Endometrial microvascular endothelial cells (primary cell): Measurements from ENCODE around the gene CECR2. TPM values are rescaled to one million over a fixed set of nuclear protein-coding genes. Genes with fewer than 3 reads are reported as not detected.

Experiments used
- in situ Hi-C: cut with HindIII; loops from 2 replicates; pipeline ENCODE4 v1.10.0; 2017; ENCODE audit warnings: low sequenced_read_pairs, low pct_unique_long_range_greater_than_20kb; ENCODE audit errors: inconsistent ontology term
- total RNA-seq: library from RNA; depleted of rRNA; stranded (reverse); fragments of >200 nt; gene quantifications from one replicate; pipeline ENCODE4 v1.2.3, GENCODE V29; 2015; ENCODE audit errors: inconsistent ontology term

Gene CECR2
- total RNA-seq, 1 donor from 2014 or later, result 0.19 TPM

DNA sequence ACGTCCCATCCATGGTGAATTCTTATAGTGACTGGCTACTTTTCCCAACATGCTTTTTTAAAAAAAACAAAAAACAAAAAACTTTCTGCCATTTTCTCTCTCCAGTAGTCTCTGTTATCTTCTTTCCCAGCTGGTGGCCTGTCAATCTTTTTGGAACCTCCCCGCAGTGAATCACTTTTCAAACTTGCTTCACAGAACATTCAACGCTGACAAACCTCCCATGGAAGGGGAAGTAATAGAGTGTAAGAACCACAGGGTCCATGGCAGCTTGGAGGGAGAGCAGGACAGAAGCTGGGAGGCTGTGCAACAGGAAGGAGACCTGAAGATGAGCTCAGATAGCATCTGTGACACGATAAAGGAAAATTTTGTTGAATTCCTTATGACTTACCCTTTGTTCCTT is 9.8 kb upstream of the CECR2 start:
- in situ Hi-C loops, result no loop called here

DNA sequence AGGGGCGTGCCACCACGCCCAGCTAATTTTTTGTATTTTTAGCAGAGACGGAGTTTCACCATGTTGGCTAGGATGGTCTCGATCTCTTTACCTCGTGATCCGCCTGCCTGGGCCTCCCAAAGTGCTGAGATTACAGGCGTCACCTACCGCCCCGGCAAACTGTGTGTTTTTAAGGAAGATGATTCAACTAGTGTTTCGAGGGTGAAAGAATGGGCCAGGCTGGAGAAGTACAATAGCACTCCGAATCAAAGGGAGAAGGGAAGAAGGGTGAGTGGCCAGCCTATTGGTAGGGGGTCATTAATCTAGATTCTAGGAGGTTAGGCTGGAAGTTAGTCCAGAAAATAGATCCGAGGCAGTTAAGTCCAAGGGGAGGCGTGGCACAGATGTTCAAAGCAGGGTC is 2.9 kb upstream of the CECR2 start:
- in situ Hi-C loops, result no loop called here

DNA sequence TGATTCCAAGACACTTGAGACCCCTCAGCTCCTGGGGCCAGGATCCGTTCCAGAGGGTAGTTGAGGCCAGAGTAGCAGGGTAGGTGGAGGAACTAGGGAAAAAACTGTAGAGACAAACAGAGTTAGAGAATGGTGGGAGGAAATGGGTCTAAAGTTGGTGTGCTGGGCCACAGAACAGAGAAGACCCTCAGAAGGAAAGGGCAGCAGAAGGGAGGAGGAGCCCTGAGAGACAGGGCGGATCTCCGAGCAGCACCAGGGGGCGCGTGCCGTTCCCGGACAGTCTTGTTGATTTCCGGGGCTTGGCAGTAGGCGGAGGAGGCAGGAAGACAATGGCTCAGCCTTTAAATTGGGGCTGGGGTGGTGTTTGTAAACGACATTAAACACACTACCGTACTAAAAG is 2.4 kb upstream of the CECR2 start:
- in situ Hi-C loops, result no loop called here

DNA sequence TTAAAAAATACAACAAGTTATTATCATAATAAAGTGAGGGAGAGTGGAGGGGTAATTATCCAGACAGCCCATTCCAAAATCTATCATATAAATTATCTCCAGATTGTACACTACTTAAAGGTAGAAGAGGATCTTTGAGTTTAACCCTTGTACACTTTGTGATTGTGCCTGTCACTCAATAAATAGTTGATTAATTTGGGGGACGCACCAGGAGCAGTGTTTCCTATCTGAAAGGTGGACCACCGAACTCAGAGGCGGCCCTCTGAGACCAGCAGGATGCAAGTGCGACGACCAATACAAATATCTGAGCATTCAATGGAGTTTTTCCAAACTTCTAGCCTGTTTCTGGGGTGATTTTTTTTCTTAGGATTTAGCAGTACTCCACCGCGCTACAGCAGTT is 1.1 kb upstream of the CECR2 start:
- in situ Hi-C loops, result no loop called here

DNA sequence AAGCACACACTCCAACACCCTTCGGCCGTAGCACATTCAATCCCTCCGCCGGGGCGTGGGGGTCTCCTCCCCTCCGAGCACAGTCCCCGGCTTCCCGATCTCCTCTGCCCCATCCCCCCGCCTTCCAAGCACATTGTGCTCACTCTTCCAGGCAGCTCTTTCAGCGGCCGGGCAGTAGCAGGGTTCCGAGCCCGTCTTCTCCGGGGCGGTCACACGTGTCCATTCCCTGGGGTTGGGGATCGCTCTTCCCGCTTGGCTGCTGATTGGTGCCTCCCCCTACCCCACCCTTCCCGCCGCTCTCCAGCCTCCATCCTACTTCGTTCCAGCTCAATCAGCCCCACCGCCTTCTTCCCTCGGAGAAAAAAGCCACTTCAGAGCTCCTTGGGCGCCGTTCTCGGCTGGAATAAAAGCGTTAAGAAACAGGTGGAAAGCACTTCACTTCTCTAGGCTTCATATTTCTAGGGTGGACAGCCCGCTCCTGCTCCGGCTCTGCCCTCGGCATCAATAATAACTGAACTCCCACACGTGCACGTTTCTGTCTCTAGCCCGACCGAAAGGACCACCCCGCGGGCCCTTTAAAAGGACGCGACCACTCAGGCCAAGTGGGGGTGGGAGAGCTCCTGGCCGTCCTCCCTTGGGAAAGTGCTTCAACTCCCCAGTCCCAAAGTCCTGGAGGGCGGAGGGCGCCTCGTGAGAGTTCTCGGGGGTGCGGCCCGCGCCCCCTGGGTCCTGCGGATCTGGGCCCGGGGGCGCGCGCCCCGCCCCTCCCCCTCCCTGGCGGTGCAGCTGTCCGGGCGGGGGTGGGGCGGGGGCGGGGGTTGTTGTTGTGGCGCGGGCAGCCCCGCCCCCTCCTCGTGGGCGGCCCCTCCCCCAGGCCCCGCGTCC is 464 bp upstream of the CECR2 start:
- in situ Hi-C loops, result no loop called here

DNA sequence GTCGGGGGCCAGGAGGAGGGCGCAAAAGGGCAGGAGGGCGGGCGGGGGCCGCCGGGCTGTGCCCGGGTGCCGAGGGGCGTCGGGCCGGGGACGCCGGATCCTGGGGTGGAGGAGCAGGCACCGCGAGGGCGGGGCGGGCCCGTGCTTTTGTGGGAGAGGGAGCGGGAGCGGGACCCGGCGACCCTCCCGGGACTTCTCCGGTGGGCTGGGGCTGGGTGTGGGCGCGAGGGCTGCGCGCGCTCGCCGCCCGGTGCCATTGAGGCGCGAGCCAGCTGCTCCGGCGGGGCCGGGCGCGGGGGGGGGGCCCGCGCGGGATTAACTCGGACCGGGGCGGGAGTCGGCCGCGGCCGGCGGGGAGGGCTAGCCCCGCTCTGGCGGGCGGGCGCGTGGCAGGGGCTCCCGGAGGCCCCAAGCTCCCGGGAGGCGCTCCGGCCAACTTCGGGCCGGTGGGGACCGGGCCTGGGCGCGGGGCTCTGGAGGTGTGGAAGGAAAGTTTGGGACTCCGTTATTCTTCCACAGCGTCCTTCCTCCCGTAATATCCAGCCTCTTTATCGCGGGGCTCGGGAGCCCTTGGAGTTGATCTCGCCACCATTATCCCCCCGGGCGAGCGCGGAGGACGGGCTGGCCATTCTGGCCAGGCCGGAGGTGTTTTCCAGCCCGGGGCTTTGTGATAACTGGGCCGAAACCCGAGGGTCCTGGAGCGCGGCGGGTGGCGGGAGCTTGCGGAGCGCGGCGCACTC is 936 bp downstream of the CECR2 start:
- in situ Hi-C loops, result no loop called here

DNA sequence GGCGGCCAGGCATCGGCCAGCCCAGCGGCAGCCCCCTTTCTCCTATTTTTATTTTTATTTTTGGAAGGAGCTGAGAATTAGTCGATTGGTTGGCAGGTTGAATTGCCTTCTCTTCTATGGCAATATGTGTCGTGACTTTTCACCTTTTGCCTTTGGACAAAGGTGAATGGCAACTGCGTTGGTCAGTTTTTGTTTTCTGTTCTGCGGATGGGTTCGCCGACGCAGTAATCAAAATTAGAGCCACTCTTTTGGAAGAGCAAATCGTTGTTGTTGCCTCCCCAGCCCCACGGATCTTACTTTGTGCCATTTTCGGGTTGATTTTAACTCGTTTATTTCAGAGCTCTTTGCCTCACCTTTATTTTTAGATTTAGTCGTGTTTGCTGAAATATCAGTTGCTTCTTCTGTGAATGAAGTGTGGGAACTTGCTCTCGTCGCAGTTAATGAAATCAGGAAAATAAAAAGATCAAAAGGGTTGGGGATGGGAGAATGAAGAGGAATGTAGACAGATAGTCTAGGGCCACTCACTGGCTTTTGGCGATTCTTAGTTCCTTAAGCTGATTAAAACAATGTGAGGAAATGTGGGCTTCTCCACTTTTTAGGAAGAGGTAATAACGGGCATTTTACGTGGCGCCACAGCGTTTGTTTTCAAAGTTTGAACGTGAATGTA is 1.6 kb downstream of the CECR2 start:
- in situ Hi-C loops, result no loop called here

DNA sequence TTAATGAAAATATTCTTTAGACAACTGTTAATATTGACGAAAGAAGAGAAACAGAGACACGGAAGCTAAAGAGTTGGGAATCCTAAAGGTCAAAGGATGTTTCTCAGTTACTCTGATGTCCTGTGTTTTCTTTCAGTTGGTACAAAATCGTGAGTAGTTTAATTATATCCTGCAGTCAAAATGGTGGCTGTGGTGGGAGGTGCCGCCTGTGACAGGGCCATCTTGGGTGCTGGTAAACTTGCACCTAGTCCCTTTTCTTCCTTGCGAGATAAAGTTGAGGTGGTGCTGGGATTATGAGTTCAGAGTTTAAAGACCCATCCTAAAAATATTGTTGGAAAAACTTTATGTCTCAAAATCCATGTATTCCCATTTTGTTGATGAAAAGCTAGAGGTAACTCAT is 2.2 kb downstream of the CECR2 start:
- in situ Hi-C loops, result no loop called here

DNA sequence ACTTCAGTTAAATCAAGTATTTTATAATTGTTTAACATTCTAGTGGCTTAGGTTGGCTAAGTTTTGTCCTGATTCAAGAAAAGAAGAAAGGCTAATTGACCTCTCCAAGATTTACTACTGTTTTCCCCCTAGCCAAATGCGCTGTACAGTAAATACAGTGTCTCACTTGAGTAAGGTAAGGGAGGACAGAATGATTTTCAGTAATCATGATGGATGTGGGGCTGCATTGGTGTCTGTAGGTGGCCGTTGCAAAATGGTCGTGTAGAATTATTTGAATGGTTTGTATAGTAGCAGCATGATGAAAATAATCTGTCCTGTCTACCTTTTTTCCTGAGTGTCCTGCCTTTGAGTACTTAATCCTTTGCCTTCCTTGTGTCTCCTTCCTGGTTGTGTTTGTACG is 4.6 kb downstream of the CECR2 start:
- in situ Hi-C loops, result no loop called here

DNA sequence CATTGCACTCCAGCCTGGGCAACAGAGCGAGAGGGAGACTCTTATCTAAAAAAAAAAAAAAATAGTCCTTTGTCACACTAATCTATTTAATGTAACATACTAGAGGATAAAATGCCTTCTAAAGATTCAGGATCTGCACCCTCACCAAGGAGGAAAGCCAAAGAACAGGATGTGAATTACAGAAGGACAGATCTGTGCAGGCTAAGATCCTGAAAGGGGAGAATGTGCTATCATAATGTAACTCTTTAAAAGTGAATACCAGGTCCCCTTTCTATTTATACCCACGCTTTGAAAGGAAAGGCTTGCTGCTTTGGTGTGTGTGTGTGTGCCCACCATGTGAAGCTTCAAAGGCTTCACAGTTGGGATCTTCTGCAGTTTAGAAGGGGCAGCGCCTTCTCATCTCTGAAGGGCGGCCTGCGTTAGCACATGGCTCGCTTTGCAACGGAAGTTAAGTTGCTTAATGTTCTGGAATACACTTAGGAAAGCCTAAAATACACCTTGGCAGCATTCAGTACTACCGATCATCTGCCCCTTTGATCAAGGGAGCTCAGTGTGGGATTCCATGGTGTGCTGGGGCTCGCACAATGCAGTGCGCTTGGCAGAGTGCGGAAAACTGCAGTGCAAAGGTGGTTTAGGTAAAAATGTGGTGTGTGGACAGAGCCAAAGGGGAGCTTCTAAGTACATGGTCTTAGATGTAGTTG is 6.8 kb downstream of the CECR2 start:
- in situ Hi-C loops, result no loop called here

DNA sequence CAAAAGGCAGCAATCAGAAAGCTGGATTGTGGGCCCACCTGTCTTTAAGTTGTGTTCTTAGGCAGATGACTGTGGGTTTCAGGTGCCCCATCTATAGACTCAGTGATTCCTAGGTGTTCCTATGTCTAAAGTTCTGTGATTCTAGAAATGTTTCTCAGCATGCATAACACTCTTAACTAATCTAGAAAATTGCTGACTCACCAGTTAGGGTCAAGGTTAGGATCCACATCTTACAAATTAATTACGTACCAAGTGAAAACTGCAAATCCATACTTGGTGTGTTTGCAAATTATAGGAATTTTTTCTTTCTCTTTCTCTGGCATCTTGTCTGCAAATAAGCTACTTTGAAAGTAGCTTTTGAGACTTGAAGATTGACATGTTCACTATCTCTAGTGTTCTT is 7.7 kb downstream of the CECR2 start:
- in situ Hi-C loops, result no loop called here

DNA sequence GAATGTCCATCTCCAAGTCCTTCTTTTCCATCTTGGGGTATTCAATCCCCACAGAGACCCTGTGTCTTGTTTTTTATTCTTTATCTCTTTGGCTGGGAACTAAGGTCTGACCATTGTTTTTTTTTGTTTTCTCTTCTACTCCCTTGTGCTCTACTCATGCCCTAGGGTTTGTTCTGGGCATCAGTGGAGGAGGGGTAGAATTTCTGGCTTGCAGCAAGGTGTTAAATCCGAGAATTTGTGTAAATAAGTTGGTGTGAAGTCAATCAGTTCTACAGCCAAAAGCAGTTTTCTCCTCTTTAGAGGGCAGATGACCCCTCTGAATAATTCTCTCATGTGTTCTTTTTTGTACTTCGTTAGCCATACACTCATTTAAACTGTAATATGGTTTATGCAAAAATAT is 10.7 kb downstream of the CECR2 start:
- in situ Hi-C loops, result no loop called here

DNA sequence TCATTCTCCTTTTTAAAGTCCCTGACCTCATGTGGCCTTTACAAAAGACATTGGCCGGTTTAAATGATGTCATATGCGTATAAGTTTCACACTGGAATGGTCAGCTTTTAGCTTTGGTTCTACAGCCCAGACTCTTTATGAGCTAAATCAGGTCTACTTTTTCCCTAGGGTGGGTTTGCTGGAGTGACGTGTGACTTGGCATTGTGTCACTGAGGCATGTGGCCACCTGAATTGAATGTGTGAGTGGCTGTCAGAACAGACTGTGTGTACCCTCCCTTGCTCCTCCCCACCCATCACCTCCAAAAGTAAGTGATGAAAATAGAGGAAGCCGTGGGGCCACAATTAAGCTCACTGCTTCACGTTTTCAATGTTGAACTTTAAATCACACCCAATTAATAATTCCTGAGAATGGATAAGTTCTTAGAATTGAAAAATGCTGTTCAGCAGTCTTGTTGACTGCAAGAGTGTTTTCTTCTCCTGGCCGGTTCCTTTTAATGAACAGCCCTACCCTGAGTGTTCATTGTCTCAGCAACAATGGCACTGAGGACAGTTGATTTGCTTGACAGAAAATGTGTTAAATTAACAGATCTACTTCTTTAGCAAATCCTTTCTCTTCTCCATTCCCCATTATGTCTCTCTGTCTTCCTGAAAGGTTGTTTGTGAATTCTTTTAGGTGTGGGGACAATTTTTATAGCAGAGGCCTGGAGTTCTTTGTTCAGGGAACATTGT is 11.3 kb downstream of the CECR2 start:
- in situ Hi-C loops, result no loop called here

DNA sequence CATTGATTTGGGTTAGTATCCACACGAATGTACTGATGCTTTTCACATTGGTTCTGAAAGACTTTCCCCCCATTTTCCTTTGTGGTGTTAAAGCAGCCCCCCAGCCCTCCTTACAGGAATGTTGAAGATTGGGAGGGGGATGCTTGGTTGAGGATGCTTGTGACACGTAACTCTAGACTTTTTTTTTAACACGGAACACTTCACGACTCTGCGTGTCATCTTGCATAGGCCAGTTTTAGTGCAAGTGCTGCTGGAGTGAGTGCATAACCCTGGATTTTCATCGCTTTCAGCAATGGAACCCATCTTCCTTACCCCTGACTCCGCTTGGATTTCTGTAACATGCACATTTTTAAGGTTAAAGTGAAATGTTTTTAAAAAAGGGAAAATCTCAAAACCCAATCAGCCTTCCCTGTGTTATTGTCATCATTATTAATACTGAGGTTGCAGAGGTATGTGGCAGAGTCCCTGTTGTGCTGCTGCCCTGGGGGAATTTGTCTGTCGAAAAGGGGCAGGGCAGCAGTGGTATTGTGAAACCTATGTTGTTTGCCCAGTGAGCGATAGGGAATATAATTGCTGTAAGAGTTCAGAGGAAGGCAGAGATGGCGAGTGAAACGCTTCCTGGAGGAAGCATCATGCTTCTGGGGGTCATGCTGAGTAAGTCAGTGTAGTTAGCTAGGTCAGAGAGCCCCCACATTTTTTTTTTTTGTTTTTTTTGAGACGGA is 12.1 kb downstream of the CECR2 start:
- in situ Hi-C loops, result no loop called here

DNA sequence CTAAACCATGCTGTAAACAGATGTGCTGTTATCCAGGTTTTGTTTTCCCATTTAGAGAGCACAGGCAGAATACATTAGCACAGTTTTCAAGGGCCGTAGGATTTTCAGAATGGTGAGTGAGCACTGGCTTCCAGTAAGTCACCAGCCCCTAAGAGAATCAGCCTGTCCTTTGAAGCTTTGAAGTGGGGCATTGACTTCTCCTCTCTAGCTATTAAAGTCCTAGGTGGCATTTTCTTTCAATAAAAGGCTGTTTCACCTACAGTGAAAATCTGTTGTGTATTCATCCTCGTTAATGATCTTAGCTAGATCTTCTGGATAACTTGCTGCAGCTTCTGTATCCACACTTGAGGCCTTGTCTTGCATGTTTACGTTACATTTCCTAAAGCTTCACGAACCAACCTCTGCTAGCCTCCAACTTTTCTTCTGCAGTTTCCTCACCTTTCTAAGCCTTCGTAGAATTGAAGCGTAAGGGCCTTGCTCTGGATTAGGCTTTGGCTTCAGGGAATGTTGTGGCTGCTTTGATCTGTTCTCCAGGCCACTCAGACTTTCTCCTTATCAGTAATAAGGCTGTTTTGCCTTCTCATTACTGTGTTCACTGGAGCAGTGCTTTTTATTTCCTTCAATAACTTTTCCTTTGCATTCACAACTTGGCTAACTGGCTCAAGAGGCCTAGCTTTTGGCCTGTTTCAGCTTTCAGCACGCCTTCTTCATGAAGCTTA is 15.5 kb downstream of the CECR2 start:
- in situ Hi-C loops, result no loop called here

DNA sequence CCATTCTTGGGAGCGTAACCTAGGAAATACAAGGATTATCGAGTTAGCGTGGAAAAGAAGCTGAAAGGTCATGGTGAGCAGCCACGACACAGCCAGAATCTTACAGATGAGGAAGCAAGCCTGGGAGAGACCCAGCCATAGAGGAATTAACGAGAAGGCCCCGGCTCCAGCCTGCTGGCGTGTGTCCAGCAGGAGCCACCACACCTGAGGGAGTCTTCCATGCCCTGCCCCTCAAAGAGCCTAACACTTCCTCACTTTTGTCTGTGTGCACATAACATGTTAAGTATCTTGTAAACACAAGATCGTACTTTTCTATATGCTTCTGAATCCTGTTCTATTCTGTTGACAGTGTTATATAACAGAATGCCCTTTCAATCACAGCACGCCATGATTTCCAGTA is 18.1 kb downstream of the CECR2 start:
- in situ Hi-C loops, result no loop called here

DNA sequence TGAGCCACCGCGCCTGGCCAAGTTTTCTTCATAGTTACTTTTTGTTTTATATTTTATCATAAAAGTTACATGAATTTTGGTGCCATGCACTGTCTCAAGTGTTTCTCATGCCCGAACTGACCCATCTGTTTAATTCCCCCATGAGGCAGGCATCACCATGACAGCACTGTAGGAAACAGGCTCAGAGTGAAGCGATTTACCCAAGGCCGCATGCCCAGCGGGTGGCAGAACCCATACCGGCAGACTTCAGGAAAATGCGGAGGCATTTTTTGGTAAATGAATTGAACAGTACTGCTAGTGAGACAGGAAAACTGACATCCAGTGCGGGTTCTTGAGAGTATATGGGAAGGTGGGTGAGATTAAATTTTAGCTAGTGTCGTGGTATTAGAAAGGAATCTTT is 19.0 kb downstream of the CECR2 start:
- in situ Hi-C loops, result no loop called here
